DLD1 (cell line): Measurements from ENCODE around the gene DOCK6.

Source experiments
- in situ Hi-C: cut with HindIII; loops from 2 replicates; pipeline ENCODE4 v1.10.0; 2017; ENCODE audit warnings: low sequenced_read_pairs

DOCK6 gene

DNA sequence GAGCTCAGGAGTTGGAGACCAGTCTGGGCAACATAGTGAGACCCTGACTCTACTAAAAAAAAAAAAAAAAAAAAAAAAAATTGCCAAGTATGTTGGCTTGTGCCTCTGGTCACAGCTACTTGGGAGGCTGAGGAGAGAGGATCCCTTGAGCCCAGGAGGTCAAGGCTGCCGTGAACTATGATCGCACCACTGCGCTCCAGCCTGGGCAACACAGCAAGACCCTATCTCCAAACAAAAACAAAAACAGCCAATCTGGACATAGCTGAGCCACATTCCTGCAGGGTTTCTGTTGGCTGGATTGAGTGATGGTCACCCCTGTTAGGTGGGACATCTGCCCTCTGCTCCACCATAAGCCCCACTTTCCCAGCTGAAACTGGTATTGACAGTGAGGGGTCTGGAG is 36.5 kb downstream of the DOCK6 start:
- in situ Hi-C loops: no loop called here

DNA sequence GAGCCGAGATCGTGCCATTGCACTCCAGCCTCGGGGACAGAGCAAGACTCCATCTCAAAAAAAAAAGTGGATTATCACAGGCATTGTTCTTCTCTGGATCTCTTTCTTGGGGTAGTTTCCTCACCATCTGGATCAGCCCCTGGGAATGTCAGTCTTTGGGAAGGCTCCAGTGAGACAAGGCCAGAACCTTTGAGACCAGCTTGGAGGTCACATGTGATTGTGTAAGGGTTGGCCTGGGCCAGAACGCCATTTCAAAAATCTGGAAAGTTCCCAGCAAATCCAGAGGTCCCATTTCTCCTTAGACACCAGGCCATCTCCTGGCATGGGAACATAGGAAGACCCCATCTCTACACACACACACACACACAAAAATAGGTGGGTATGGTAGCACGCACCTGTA is 37.2 kb downstream of the DOCK6 start:
- in situ Hi-C loops: no loop called here

DNA sequence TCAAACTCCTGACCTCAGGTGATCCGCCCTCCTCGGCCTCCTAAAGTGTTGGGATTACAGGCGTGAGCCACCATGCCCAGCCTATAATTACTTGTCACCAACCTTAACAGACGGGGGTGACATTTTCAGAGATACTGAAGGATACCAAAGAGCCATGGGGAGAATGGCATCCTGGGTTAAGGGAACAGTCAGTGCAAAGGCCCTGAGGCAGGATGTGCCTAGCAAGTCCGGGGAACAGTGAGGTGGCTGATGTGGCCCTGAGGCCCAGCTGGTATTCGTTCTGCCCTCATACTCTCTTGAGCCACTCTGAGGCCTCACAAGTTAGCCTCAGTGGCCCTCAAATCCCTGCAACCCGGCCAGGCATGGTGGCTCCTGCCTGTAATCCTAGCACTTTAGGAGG is 37.9 kb downstream of the DOCK6 start:
- in situ Hi-C loops: no loop called here

DNA sequence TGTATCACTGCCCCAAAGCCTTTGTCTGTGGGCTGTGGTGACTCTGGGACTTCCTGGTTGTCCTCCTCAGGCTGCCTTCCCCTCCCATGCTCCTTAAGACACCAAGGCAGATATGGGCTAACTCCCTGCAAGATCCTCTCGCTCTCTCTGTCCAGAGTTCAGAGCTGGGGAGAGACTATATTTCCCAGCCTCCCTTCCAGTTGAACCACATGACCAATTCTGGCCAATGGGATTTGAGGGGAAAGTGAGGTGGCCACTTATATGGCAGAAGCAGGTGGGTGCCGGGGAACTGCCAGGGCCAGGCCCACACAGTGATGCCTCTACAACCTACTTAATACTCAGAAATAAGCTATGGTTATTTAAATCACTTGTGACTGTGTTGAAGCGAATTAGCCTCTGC is 39.1 kb downstream of the DOCK6 start:
- in situ Hi-C loops: no loop called here

DNA sequence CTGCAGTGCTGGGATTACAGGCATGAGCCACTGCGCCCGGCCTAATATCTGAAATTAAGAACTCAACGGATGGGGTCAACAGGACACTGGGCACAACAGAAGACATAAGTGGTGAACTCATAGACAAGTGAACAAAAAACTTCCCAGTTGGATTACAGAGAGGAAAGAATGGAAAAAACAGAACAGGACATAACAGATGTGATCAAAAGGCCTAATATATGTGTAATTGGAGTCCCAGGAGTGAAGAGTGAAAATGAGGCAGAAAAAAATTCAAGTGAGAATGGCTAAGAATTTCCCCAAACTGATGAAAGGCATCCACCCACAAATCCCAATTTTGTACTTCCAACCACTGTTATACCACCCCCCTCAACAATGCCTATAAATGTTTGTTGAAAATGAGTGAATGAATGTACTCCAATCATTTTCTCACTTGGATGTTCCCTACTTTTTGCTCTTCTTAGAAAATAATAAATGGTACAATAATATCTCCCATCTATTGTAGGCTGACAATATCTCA is 41.2 kb downstream of the DOCK6 start:
- in situ Hi-C loops: no loop called here

DNA sequence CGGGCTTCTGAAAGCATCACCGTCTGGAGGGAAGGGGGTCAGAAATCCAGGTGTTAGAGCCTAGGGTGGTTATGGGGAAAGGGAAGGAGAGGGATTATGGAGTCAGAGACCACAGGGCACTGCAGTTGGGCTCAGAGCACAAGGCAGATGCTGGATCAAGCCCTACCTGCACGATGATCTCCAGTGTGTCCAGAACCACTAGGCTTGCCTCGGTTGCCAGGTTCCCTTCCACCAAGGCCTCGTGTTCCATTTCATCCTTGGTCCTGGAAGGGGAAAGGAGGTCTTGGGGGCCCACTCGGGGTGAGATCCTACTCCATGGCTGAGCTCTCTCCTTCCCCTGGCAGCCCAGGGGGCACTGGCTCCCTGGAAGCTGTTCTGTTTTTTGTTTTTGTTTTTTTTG is 47.9 kb downstream of the DOCK6 start:
- in situ Hi-C loops: no loop called here

DNA sequence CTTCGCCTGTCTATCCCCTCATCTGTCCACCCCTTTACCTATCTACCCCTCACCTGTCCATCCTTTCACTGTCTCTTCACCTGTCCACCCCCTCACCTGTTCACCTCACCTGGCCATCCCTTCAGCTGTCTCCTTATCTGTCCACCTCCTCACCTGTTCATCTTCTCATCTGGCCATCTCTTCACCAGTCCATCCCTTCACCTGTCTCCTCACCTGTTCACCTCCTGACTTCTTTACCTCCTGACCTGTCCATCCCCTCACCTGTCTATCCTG is 51.7 kb downstream of the DOCK6 start:
- in situ Hi-C loops: no loop called here

DNA sequence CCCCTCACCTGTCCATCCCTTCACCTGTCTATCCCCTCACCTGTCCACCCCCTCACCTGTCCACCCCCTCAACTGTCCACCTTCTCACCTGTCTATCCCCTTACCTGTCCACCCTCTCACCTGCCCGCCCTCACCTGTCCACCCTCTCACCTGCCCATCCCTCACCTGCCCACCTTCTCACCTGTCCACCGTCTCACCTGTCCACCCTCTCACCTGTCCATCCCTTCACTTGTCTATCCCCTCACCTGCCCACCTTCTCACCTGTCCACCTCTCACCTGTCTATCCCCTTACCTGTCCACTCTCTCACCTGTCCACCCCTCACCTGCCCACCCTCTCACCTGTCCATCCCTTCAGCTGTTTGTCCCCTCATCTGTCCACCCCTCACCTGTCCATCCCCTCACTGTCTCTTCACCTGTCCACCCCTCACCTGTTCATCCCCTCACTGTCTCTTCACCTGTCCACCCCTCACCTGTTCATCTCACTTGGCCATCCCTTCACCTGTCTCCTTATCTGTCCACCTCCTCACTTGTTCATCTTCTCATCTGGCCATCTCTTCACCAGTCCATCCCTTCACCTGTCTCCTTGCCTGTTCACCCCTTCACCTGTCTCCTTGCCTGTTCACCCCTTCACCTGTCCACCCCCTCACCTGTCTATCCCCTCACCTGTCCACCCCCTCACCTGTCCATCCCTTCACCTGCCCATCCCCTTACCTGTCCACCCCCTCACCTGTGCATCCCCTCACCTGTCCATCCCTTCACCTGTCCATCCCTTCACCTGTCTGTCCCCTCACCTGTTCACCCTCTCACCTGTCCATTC is 52.3 kb downstream of the DOCK6 start:
- in situ Hi-C loops: no loop called here

DNA sequence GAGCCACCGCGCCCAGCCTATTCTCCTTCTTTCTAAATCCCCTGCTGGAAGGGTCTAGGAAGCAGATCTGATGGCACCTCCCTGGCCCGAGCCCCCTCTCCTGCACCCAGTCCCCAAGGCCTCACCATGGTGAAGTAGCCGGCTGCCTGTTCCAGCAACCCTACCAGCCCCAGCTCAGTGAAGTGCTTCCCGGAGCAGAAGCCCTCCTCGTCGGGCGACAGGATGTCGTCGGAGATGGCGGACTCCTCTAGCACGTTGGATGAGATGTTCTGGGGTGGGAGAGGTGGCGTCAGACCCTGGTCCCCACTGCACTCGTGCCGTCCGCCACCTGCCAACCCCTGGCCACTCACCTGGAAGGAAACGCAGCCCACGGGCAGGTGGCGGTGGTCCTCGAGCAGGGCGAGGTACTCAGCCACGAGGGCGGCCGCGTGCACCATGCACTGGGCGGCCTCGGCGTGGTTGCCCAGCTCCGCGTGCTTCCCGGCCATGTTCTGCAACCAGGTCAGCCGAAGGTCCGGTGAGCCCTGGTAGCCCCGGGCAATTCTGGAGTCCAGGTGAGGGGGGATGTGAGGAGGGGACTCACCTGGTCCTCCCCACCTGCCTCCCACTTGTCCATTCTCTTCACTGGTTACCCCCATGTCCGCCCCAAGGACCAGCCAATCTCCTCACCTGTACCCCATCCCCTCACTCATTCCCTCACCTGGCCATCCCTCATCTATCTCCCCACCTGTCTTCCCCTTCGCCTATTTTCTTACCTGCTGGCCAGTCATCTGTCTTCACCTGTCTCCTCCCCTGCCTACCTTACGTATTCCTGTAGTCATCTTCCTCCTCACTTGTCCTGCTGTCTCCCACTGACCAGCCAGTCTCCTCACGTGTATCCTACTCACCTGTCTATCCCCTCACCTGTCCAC is 53.5 kb downstream of the DOCK6 start:
- in situ Hi-C loops: no loop called here

DNA sequence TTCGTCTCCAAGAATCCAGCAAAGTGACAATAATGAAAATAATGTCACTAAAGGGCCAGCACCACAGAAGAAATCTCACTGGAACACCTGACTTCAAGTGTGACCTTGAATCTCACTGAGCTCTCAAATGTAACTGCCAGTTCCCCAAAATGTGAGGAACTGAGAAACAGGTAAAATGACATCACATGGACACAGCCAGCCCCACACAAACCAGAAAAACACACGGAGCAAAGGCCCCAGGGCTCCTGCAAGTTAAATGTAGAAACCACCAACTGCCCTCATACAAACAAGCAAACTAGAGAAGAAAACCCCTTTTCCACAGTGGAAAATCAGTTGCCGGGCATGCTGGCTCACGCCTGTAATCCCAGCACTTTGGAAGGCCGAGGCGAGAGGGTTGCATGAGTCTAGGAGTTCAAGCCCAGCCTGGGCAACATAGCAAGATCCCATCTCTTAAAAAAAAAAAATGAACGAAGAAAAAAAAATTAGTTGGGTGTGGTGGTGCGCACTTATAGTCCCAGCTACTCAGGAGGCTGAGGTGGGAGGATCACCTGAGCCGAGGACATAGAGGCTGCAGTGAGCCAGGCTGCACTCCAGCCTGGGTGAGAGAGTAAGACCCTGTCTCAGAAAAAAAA is 56.3 kb downstream of the DOCK6 start:
- in situ Hi-C loops: no loop called here

DNA sequence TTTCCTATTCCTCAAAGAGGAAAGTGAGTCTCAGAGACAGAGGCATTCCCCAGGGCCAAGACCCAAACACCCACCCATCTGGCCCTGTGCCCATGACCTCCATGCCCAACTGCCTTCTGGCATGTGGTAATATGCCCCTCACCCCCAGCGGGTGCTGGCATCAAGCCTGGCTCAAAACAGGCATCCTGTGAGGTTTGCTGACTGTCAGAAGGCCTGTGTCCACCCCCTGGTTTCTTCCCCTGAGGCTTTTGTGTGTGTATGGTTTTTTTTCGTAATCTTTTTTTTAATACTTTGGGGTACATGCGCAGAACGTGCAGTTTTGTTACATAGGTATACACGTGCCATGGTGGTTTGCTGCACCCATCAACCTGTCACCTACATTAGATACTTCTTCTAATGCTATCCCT is 57.4 kb downstream of the DOCK6 start:
- in situ Hi-C loops: no loop called here

DNA sequence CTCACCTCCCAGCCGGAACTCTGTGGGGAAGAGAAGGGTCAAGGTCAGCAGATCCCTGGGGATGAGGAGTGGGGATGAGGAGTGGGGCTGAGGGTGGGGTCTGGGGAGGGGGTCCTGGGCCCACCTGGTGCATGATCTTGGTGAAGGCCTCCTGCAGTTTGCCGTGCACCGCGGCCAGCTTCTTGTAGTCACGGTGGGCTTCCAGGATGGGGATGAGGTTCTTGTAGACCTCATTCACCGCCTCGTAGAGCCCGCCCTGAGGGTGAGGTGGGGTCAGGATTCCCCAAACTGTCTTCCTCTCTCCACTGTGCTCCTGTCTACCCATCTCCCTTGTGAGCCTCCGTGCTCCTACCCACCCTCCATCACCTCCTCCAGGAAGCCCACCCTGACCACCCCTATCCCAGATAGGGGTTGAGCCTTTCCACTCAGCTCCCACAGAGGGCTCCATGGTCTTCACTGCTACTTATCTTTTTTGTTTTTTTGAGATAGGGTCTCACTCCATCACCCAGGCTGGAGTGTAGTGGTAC is 58.2 kb downstream of the DOCK6 start:
- in situ Hi-C loops: no loop called here

DNA sequence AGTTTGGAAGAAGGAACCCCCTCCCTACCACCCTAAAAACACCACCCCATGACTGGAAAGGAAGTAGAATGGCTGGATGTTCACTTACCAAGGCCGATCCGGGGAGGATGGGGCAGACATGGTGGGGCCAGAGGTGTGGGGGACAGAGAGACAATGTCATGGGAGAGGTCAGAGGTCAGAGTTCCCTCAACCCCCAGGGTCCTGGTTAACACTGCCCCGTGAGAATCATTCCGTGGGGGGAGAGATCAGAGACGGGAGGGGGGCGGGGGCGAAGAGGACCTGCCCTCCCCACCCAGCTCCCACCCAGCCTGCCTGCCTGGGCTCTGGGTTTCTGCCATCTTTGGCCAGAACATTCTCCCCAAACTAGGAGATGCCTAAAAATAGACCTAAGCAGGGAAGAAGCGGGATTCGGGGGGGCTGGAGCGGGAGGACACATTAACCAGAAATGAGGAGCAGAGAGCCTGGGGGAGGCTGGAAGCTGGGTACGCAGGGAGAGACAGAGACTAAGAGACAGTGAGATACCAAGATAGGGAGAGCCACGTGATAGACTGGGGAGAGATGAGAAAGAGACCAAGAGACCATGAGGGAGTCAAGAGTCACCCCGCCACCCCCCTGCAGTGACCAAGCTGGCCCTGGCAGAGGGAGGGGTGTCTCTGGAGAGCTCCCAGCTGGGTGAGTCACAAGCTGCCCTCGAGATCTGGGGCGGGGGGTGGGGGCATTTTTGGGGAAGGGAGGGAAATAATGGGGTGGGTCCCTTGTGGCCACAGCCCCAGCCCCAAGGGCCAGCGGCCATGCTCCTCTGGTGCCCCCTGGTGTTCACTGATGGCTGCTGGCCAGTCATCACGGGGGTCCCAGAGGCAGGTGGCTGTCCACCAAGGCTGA is 58.9 kb downstream of the DOCK6 start:
- in situ Hi-C loops: no loop called here

DNA sequence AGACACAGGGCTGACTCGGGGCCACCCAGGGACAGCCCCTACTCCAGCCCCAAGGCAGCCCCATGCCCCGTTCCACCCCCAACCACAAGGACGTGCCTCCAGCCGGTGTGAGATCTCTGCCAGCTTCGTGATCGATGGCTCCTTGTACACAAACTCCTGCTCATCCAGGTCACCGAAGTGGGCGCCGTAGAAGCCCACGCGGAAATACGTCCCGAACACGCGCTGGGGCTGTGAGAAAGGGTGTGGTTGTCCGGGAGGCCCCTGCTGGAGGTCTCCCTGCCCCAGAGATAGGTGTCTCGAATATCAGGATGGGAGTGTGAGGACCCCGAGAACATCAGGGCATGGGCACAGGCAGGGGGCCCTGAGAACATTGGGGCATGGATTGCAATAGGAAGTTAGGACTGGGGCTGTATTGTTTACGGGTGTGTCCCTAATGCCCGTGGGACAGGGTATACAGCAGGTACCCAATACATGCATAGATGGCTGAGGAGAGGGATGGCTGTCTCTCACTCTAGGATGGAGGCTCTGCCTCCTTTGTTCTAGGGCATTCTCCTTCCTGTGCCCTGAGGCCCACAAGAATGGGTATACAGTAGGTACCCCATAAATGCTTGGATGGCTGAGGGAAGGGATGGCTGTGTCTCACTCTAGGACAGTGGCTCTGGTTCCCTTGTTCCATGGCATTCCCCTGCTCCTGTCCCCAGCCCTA is 59.7 kb downstream of the DOCK6 start:
- in situ Hi-C loops: no loop called here

DNA sequence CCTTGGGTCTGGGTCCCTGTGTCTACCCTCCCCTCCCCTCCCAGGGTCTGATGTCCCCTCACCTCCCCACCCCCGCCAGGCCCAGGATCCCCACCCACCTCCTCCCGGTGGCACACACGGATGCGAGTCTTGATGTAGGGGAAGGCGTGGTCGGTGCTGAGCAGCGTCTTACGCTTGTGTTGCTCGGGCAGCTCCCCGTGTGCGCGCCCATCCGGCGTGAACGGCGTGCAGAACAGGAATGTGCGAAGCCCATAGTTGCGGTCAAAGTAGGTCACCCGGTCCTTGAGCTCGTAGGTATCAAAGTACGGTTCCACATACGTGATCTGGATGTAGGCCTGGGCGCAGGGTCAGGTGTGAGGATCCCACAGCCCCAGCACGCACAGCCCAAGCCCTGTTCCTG is 60.5 kb downstream of the DOCK6 start:
- in situ Hi-C loops: no loop called here

DNA sequence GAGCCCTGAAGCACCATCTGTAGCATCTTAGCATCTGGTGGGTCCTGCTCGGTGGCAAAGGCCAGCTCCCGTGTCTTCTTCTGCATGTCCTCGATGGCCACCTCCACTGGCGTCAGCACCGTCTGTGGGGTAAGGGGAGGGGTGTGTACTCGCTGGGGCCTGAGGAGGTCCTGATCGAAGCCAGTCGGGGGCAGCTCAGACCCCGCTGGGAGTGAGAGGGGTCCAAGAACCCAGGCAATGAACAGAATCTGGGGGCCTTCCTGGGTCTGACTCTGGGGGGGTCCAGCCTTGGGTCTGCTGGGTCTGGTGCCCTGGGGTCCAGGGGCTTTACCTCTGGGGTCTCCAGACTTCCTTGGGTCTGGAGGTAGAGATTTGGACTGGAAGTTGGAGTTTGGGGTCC is 61.4 kb downstream of the DOCK6 start:
- in situ Hi-C loops: no loop called here

DNA sequence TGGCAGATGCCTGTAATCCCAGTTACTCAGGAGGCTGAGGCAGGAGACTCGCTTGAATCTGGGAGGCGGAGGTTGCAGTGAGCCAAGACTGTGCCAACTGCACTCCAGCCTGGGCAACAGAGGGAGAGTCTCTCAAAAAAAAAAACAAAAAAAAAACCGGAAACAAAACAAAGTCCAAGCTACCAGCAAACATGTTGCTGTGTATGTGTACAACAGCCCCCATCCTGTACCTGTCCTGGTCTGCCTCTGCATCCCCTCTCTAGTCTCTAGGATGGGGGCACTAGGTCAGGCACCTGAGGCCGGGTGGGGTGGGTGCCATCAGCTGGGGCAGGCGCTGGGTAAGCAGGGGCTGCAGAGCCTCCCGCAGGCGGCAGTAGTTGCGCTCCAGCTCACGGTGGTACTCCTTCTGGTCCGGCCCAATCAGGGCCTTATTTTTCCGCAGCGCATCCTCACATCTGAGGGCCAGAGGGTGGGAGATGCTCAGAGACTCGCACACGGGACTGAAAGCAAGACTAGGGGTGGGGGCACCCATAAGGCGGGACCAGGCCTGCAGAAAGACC is 62.2 kb downstream of the DOCK6 start:
- in situ Hi-C loops: no loop called here

DNA sequence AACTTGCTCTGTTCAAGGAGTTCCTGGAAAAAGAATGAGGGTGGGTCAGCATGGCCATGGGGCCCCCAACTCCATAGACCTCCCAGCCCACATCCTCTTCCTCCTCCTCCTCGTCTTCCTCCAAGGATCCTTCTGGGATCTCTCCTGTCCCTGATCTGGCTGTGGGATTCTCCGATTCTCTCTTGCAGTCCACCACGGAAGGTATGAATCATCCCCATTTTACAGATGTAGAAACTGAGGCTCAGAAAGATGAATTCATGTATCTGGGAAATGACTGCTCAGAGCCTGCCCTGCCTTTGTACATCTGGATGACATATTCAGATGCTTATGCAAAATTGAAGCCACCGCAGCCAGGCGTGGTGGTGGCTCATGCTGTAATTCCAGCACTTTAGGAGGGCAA is 62.8 kb downstream of the DOCK6 start:
- in situ Hi-C loops: no loop called here

DNA sequence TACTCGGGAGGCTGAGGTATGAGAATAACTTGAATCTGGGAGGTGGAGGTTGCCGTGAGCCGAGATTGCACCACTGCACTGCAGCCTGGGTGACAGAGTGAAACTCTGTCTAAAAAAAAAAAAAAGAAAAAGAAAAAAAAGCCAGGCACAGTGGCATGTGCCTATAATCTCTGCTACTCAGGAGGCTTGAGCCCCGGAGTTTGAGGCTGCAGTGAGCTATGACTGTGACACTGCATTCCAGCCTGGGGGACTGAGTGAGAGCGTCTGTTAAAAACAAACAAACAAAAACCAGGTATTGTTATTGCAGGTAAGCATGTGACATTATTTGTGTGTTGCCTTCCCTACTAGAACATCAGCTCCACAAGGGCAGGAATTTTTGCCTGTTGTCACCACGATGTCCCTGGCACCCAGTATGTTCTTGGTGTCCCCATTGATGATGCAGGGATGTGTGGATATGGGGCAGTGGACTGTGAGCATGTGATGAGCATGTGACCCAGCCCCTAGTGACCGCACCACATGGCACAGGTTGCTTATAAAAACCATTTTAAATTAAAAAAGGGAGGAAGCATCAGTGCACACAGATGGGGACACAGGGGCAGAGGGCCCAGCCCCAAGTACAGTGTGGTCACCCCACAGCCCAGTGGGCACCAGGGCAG is 63.4 kb downstream of the DOCK6 start:
- in situ Hi-C loops: no loop called here
